Coronary artery (tissue), 2 donors: ENCODE data around the gene CSE1L.
"Not testable (repeated sequence)": the region's sequence is repeated elsewhere in the genome, so short reads cannot be mapped to it uniquely, and the experiment has no call there.

Experiments used
- DNase-seq: peaks from one replicate; pipeline ENCODE4 v3.0.0-alpha.2; 2017; ENCODE audit warnings: low spot score
- H3K27ac ChIP-seq, 2 donors: fragments of 200-600 bp; sonication (generic); one replicate each; pipeline ENCODE4 v1.5.1; 2016 to 2019
- H3K4me3 ChIP-seq: fragments of 200-600 bp; sonication (generic); 2 replicates; pipeline ENCODE4 v1.5.1; 2016; ENCODE audit warnings: mild to moderate bottlenecking, moderate library complexity
- CTCF ChIP-seq: fragments of 200-600 bp; sonication (generic); IDR thresholded peaks from one replicate; pipeline ENCODE4 v1.5.1; 2019; ENCODE audit warnings: antibody characterized with exemption

CSE1L gene

DNA sequence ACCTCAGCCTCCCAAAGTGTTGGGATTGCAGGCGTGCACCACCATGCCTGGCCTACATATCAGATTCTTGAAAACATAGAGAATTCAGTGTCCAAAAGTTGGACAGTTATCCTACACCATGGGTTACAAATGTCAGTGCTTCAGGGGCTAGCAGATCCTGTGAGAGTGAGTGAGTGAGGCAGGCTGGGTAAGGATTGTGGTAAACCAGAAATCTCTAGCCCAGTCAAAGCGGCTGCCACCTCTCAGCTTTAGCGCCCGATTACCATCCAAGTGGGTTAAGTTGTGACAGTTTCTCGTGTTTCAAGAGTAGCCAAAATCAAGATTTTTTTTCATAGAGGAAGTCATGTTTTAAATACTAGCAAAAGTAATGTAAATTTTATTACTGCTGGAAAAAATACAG is 21.9 kb upstream of the CSE1L start:
- no peak for DNase-seq
- TF ChIP-seq CTCF: no peak
- Histone ChIP-seq H3K27ac (no peak overlapping the region), H3K4me3 (no peak overlapping the region)

- not testable (repeated sequence) for H3K27ac ChIP-seq, H3K4me3 ChIP-seq
Measured at GRCh38 chr20:49028177-49028576, 17.9 kb upstream of the CSE1L start.

GRCh38 chr20:49028684-49029083 is 17.4 kb upstream of the CSE1L start:
- no peak for DNase-seq

More at GRCh38 chr20:49028177-49028576, 17.9 kb upstream of the CSE1L start:
- DNase-seq: not testable (repeated sequence)

GRCh38 chr20:49029203-49029602 is 16.9 kb upstream of the CSE1L start:
- peak overlapping the region in 1 of 2 donors; percentile 72 for H3K27ac ChIP-seq
- no peak for DNase-seq
- H3K4me3 ChIP-seq: no peak overlapping the region
- no peak for TF ChIP-seq CTCF

More at GRCh38 chr20:49028684-49029083, 17.4 kb upstream of the CSE1L start:
- H3K4me3 ChIP-seq: no peak overlapping the region
- H3K27ac ChIP-seq: peak overlapping the region in 1 of 2 donors; percentile 72
- TF ChIP-seq CTCF: no peak

DNA sequence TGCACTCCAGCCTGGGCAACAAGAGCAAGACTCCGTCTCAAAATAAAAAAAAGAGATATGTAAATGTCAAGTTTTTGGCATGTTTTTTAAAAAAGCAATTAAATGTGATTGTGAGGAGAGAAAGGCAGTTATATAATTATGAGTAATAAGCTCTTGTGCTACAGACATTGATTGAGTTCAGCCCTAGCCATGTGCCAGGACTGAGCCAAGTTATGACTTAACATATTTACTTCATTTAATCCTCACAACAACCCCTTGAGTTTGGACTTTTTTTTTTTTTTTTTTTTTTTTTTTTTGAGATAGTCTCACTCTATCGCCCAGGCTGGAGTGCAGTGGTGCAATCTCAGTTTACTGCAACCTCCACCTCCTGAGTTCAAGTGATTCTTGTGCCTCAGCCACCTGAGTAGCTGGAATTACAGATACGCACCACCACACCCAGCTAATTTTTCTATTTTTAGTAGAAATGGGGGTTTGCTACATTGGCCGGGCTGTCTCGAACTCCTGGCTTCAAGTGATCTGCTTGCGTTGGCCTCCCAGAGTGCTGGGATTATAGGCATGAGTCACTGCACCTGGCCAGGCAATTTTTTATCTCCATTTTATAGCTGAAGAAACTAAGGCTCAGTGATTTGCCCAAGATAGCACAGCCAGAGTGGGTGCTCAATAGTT is 15.0 kb upstream of the CSE1L start:
- Histone ChIP-seq H3K4me3 (no peak overlapping the region), H3K27ac (peak overlapping the region in 1 of 2 donors; percentile 11)
- no peak for DNase-seq

GRCh38 chr20:49032455-49032854 is 13.7 kb upstream of the CSE1L start:
- H3K27ac ChIP-seq: no peak overlapping the region

More for the DNA sequence above, 15.0 kb upstream of the CSE1L start:
- TF ChIP-seq CTCF: no peak

GRCh38 chr20:49034070-49034732 is 11.9 kb upstream of the CSE1L start:
- H3K4me3 ChIP-seq: no peak overlapping the region
- no peak for DNase-seq
- TF ChIP-seq CTCF: no peak
- no peak overlapping the region for H3K27ac ChIP-seq

More at GRCh38 chr20:49032455-49032854, 13.7 kb upstream of the CSE1L start:
- DNase-seq: no peak
- no peak overlapping the region for H3K4me3 ChIP-seq
- TF ChIP-seq CTCF: no peak
